Muscle of arm (tissue), 12 donors: ENCODE results near the gene STOM. TPM values are rescaled to one million over a fixed set of nuclear protein-coding genes. Genes with fewer than 3 reads are reported as not detected.

Experiments
- DNase-seq: peaks from one replicate; pipeline ENCODE4 v3.0.0-alpha.2; 2013
- polyA plus RNA-seq, 12 donors: library from polyadenylated mRNA; unstranded; fragments of 120-200 nt; gene quantifications; one replicate each; pipeline ENCODE4 v1.2.1, GENCODE V29; 2013; ENCODE audit not compliant: insufficient read length in 12 of 12

The STOM gene
- polyA plus RNA-seq, 12 donors, result 58.4 to 95.4 (median 74.8) TPM; not detected in 1

DNA sequence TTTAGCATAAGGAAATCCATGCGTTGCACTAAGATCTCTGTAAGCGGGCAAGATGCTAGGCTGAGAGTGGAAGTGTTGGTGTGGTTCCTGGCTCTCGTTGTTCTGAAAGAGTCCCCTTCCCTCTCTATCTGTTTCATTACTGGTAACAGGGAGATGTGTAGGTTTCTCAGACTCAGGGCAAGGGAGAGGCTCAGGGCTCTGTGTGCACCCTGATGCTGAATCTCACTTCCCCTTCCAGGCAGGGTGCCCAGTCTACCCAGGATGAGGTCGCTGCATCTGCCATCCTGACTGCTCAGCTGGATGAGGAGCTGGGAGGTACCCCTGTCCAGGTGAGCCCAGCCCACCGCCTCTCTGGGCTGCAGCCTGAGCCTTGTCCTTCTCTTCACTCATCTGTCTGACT, 45.7 kb downstream of the STOM start:
- no peak for DNase-seq

GRCh38 chr9:121323449-121324151, 46.5 kb downstream of the STOM start:
- DNase-seq, result no peak

DNA sequence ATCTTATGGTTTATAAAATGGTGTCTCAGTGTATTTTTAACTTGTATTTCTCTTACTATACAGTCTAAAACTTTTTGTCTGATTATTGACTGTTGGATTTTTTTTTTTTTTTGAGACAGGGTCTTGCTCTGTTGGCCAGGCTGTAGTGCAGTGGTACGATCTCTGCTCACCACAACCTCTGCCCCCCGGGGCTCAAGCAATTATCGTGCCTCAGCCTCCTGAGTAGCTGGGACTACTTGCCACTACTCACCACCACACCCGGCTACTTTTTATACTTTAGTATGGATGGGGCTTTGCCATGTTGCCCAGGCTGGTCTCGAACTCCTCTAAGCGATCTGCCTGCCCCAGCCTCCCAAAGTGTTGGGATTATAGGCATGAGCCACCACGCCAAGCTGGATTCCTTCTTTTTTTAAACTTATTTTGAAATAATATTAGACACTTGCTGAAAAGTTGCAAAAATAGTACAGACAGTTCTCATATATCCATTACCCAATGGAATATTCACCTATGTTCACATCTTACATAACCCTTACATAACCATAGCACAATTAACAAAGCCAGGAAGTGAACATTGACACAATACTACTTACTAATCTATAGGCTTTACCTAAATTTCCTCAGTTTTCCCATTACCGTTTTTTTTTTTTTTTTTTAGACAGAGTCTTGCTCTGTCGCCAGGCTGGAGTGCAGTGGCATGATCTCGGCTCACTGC, 47.2 kb downstream of the STOM start:
- no peak for DNase-seq

- no peak for DNase-seq
These were observed 47.9 kb downstream of the STOM start for GRCh38 chr9:121322037-121322736.

DNA sequence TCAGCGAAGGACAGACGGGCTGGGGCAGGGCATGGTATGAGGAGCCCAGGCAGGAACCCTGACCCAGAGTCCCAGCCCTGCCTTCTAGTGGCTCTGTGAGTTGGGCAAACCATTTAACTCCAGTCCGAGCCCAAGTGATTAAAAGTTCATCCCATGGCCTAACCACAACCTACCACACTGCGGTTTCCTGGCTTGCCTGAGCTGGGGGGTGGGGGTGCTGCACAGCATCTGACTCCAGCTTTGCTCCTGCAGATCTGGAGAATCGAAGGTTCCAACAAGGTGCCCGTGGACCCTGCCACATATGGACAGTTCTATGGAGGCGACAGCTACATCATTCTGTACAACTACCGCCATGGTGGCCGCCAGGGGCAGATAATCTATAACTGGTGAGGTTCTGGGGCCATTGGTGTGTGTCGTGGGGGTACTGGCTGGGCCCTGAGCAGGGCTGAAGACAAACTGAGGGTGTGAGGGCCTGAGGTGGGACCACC, 49.0 kb downstream of the STOM start:
- DNase-seq, result no peak

DNA sequence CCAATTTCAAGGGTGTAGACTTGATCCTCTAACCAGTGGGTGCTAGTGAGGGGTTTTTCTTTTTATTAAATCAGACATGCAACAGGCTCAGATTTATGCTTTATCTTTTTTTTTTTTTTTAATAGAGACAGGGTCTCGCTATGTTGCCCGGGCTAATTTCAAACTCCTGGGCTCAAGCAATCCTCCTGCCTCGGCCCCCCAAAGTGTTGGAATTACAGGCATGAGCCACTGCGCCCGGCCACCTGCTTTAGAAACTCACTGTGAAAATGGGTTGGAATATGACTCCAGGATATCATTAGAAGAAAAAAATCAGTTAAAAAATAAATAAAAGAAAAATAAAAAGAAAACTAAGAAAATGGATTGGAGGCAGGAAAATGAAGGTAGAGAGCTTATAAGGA, 50.7 kb downstream of the STOM start:
- no peak for DNase-seq

GRCh38 chr9:121318631-121319382, 51.2 kb downstream of the STOM start:
- no peak for DNase-seq

- DNase-seq, result no peak
These were observed 52.1 kb downstream of the STOM start for GRCh38 chr9:121317737-121318630.

- no peak for DNase-seq
These were observed 53.1 kb downstream of the STOM start for GRCh38 chr9:121316852-121317373.

DNA sequence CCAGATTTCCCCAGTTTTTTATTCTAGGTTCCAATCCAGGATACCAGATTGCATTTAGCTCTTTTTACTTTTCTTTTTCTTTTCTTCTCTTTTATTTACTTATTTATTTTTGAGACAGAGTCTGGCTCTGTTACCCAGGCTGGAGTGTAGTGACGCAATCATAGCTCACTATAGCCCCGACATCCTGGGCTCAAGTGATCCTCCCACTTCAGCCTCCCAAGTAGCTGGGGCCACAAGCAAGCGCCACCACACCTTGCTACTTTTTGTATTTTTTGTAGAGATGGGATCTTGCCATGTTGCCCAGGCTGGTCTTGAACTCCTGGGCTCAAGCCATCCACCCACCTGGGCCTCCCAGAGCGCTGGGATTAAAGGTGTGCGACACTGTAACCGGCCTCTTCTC, 53.7 kb downstream of the STOM start:
- no peak for DNase-seq

DNA sequence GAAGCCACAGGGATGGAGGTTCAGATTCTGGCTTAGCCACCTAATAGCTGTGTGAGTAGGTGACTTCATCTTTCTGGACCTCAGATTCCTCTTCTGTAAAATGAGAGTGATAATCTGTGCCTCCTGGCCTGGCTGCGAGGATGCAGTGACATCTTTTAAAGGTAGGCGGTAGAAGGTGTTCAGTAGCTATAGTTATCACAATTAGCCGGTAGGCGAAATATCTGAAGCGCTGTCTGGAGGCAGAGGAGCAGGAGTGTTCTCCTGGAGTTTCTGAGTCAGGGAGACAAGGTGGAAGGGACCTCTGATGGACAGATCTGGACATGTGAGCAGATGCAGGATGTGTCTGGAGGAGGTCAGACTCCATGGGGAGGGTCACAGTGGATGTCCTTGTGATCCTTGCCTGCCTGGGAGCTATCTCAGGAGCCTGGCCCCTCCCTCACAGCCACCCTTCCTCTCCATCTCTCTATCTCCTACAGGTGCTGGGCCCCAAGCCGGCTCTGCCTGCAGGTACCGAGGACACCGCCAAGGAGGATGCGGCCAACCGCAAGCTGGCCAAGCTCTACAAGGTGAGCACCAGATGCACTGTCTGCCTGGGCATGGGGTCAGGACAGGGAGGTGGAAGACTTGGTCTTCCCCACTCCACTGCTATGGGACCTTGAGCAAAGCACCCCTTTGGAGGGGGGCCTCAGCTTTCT, 56.4 kb downstream of the STOM start:
- DNase-seq, result no peak

GRCh38 chr9:121312169-121312568, 57.9 kb downstream of the STOM start:
- no peak for DNase-seq

GRCh38 chr9:121310571-121310970, 59.5 kb downstream of the STOM start:
- DNase-seq, result no peak

- DNase-seq, result no peak
These were observed 60.1 kb downstream of the STOM start for GRCh38 chr9:121309833-121310425.

- DNase-seq, result no peak
These were observed 60.9 kb downstream of the STOM start for GRCh38 chr9:121309171-121309570.

GRCh38 chr9:121308765-121309164, 61.3 kb downstream of the STOM start:
- DNase-seq, result no peak

DNA sequence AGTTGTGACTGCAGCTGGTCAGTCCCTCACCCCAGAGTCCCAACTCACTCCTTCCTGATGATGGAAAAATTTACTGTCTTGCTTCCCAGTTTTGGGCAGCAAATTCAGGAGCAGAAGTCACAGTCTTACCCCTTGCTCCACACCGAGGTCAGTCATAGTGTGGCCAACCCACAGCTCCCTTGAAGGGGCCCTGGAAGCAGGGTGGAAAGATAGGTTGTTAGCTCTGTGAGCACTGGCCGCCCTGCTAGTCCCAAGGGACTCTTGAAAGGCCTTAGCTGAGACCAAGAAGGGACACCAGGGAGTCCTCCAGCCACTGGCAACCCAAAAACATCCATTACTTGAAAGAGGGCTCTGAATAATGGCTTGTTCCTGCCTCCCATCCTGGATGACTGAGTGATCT, 62.1 kb downstream of the STOM start:
- no peak for DNase-seq

DNA sequence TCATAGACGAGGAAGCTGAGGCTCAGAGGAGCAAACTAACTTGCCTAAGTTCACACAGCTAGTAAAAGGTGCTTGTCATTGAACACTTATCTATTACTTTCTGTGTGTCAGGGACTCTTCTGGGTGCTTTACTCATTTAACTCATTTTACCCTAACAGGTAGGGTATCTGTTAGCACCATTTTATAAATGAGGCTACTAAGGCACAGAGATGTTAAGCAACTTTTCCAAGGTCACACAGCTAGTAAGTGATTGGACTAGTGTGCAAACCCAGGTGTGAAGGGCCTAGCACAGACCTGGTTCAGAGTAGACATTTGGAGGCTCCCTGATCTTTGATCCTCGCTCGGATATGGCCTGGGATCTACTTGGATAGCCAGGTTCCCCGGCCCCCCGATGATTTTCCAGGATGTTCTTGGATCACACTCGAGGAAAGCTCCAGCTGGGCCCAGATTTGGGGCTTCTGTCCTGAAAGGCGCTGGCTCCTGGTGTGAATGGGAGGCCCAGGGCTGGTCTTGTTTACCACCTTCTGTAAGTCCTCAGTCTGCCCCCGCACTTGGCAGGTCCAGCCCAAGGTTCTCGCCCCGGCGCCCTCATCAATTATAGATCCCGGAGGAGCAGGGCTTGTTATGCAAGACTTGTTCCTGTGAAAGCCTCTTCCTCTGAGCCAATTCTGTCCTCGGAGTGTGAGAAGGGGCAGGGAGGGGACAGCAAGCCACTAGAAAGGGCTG, 64.6 kb downstream of the STOM start:
- DNase-seq, result no peak

DNA sequence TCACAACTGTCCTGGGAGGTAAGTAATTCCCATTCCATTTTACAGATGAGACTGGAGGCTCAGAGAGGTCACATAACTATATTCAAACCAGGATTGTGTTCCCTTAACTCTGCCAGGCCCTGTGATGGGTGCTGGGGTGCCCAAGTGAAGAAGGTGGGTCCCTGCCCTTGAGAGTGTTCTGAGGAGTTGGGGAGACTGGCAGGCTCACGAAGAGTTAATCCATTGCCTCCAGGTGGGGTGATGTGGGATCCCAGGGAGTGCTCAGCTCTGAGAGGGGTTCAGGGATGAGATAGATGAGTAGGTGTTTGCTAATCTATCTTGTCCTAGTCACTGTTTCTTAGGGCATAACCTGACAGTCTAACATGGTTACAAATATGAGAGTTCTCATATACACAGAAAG, 65.3 kb downstream of the STOM start:
- no peak for DNase-seq
